Measurements from ENCODE around the gene ARHGEF38.

Gene ARHGEF38

DNA sequence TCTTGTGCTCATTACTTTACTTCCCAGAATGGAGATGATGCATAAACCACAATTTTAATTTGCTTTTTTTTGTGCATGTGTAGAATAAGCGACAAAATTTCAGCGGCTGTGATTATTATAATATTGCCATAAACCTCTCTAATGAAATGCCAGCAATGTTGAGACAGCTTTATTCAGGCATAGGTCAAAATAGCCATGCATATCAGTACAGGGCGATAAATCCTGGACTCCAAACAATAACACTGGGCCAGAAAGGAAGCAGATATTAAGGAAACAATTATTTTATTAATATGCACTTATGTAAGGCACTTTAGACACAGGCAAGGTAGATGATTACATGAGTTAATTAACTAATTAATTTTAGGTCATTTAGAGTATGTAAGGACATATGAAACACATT, 47.1 kb downstream of the ARHGEF38 start (continued):
- TF ChIP-seq, protein P1, sequence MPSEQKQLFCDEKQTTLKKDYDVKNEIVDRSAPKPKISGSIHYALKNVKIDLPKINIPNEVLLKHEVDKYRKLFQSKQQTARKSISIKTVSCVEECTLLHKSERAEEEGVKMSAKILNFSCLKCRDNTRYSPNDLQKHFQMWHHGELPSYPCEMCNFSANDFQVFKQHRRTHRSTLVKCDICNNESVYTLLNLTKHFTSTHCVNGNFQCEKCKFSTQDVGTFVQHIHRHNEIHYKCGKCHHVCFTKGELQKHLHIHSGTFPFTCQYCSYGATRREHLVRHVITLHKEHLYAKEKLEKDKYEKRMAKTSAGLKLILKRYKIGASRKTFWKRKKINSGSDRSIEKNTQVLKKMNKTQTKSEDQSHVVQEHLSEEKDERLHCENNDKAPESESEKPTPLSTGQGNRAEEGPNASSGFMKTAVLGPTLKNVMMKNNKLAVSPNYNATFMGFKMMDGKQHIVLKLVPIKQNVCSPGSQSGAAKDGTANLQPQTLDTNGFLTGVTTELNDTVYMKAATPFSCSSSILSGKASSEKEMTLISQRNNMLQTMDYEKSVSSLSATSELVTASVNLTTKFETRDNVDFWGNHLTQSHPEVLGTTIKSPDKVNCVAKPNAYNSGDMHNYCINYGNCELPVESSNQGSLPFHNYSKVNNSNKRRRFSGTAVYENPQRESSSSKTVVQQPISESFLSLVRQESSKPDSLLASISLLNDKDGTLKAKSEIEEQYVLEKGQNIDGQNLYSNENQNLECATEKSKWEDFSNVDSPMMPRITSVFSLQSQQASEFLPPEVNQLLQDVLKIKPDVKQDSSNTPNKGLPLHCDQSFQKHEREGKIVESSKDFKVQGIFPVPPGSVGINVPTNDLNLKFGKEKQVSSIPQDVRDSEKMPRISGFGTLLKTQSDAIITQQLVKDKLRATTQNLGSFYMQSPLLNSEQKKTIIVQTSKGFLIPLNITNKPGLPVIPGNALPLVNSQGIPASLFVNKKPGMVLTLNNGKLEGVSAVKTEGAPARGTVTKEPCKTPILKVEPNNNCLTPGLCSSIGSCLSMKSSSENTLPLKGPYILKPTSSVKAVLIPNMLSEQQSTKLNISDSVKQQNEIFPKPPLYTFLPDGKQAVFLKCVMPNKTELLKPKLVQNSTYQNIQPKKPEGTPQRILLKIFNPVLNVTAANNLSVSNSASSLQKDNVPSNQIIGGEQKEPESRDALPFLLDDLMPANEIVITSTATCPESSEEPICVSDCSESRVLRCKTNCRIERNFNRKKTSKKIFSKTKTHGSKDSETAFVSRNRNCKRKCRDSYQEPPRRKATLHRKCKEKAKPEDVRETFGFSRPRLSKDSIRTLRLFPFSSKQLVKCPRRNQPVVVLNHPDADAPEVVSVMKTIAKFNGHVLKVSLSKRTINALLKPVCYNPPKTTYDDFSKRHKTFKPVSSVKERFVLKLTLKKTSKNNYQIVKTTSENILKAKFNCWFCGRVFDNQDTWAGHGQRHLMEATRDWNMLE (tag by site-specific recombination; conservative IDR thresholded peaks at IDR 0.05; ENCODE audit: low read depth): no peak
- TF ChIP-seq, protein P2, sequence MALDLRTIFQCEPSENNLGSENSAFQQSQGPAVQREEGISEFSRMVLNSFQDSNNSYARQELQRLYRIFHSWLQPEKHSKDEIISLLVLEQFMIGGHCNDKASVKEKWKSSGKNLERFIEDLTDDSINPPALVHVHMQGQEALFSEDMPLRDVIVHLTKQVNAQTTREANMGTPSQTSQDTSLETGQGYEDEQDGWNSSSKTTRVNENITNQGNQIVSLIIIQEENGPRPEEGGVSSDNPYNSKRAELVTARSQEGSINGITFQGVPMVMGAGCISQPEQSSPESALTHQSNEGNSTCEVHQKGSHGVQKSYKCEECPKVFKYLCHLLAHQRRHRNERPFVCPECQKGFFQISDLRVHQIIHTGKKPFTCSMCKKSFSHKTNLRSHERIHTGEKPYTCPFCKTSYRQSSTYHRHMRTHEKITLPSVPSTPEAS (tag by site-specific recombination; IDR thresholded peaks at IDR 0.05): no peak
- TF ChIP-seq ZNF664 (tag by site-specific recombination; IDR thresholded peaks at IDR 0.05) (no peak), ZNF791 (tag by site-specific recombination; IDR thresholded peaks at IDR 0.05) (no peak), ZNF521 (tag by site-specific recombination; IDR thresholded peaks at IDR 0.05) (no peak), ZNF768 (tag by site-specific recombination; IDR thresholded peaks at IDR 0.05) (no peak)

- no peak overlapping the region for H3K4me3 ChIP-seq (ENCODE audit: low read depth, low read length)
- no peak for TF ChIP-seq ZNF830 (tag by site-specific recombination; IDR thresholded peaks at IDR 0.05; ENCODE audit: low read depth)
- no peak for TF ChIP-seq KLF10 (tag by site-specific recombination; IDR thresholded peaks at IDR 0.05)
- TF ChIP-seq ZNF302 (tag by site-specific recombination; IDR thresholded peaks at IDR 0.05; ENCODE audit: low read depth): no peak
- no peak for TF ChIP-seq TRIM28 (IDR thresholded peaks at IDR 0.05; ENCODE audit: borderline replicate concordance, low read length)
- TF ChIP-seq, protein P3, sequence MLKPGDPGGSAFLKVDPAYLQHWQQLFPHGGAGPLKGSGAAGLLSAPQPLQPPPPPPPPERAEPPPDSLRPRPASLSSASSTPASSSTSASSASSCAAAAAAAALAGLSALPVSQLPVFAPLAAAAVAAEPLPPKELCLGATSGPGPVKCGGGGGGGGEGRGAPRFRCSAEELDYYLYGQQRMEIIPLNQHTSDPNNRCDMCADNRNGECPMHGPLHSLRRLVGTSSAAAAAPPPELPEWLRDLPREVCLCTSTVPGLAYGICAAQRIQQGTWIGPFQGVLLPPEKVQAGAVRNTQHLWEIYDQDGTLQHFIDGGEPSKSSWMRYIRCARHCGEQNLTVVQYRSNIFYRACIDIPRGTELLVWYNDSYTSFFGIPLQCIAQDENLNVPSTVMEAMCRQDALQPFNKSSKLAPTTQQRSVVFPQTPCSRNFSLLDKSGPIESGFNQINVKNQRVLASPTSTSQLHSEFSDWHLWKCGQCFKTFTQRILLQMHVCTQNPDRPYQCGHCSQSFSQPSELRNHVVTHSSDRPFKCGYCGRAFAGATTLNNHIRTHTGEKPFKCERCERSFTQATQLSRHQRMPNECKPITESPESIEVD (tag by site-specific recombination; IDR thresholded peaks at IDR 0.05): no peak
- TF ChIP-seq WT1 (tag by site-specific recombination; IDR thresholded peaks at IDR 0.05): no peak
- TF ChIP-seq ZNF341 (tag by site-specific recombination; IDR thresholded peaks at IDR 0.05; ENCODE audit: low read depth): no peak
- TF ChIP-seq ZNF169 (tag by site-specific recombination; IDR thresholded peaks at IDR 0.05): no peak
- TF ChIP-seq ZNF391 (tag by site-specific recombination; IDR thresholded peaks at IDR 0.05; ENCODE audit: borderline replicate concordance, low read depth): no peak
- TF ChIP-seq ZNF132 (tag by site-specific recombination; IDR thresholded peaks at IDR 0.05; ENCODE audit: borderline replicate concordance): no peak
- no peak for TF ChIP-seq ZFHX2 (tag by site-specific recombination; conservative IDR thresholded peaks at IDR 0.05)
- no peak for TF ChIP-seq ZNF133 (tag by site-specific recombination; IDR thresholded peaks at IDR 0.05)
- TF ChIP-seq ZNF629 (tag by site-specific recombination; IDR thresholded peaks at IDR 0.05): no peak
- CTCF ChIA-PET: no interaction called here
- POLR2A ChIA-PET: no interaction called here
- H3K4me1 ChIP-seq (ENCODE audit: control insufficient read depth, insufficient read depth, low read length): no peaks in the 10 kb centered on the region
- H3K9me3 ChIP-seq (ENCODE audit: control insufficient read depth, insufficient read depth, low read depth, low read length): no peaks in the 10 kb centered on the region
- no peak overlapping the region for H3K27ac ChIP-seq (ENCODE audit: extremely low read depth, low read depth, low read length)
- H3K36me3 ChIP-seq (ENCODE audit: control insufficient read depth in 2 of 2, insufficient read depth in 1 of 2, low read length in 2 of 2): no peaks in the 10 kb centered on the region
These were observed 47.7 kb downstream of the ARHGEF38 start for GRCh38 chr4:105599932-105600655.

Measured in HEK293 (cell line).